OCI-LY7 (cell line): ENCODE data around the gene CHRNG. TPM values are rescaled to one million over a fixed set of nuclear protein-coding genes. Genes with fewer than 3 reads are reported as not detected.

ENCODE experiments used
- BruUV-seq: library from RNA; stranded (reverse); fragments of 400-500 nt; replicated peaks from 2 replicates; lab custom pipeline; 2021; lab: Mats Ljungman, UMichigan
- CTCF ChIA-PET: fragments of 300-600 bp; sonication (Branson Sonifier 250); formaldehyde crosslinking; loops from one replicate; lab custom pipeline; 2022; ENCODE audit warnings: antibody characterized with exemption; ENCODE audit not compliant: unreplicated experiment; lab: Charles Lee
- POLR2A ChIA-PET: fragments of 300-600 bp; sonication (Branson Sonifier 250); formaldehyde crosslinking; loops from one replicate; lab custom pipeline; 2022; ENCODE audit warnings: antibody characterized with exemption; lab: Charles Lee
- DNase-seq: peaks from one replicate; pipeline ENCODE4 v3.0.0-alpha.2; 2015; ENCODE audit warnings: low spot score
- H2AFZ ChIP-seq: fragments of 200-600 bp; sonication (generic), shearing (Covaris generic); 2 replicates; pipeline ENCODE4 v1.6.1; 2014; ENCODE audit warnings: mild to moderate bottlenecking, antibody characterized with exemption, low read length, moderate library complexity
- H3K27ac ChIP-seq: fragments of 200-600 bp; sonication (generic); 2 replicates; pipeline ENCODE4 v1.5.1; 2014; ENCODE audit warnings: mixed run types, low read depth, mild to moderate bottlenecking, moderate library complexity, low read length, inconsistent platforms; ENCODE audit not compliant: poor library complexity, severe bottlenecking
- H3K36me3 ChIP-seq: fragments of 200-600 bp; sonication (generic); 2 replicates; pipeline ENCODE4 v1.6.1; 2014; ENCODE audit warnings: mild to moderate bottlenecking, antibody characterized with exemption, low read length, moderate library complexity, mixed read lengths; ENCODE audit not compliant: insufficient read depth
- H3K4me1 ChIP-seq: fragments of 200-600 bp; sonication (generic); 2 replicates; pipeline ENCODE4 v1.5.1; 2014; ENCODE audit warnings: mild to moderate bottlenecking, low read length; ENCODE audit not compliant: insufficient read depth, poor library complexity, severe bottlenecking
- H3K4me2 ChIP-seq: fragments of 200-600 bp; sonication (generic); 2 replicates; pipeline ENCODE4 v1.6.1; 2014; ENCODE audit warnings: mild to moderate bottlenecking, low read length
- H3K4me3 ChIP-seq: fragments of 200-600 bp; sonication (generic); 2 replicates; pipeline ENCODE4 v1.5.1; 2014; ENCODE audit warnings: mild to moderate bottlenecking, low read depth, low read length; ENCODE audit not compliant: poor library complexity, severe bottlenecking
- H3K79me2 ChIP-seq: fragments of 200-600 bp; sonication (generic); 2 replicates; pipeline ENCODE4 v1.6.1; 2016; ENCODE audit warnings: low read depth, mild to moderate bottlenecking, low read length, moderate library complexity, mixed read lengths; ENCODE audit not compliant: insufficient read depth
- H3K9me2 ChIP-seq: fragments of 200-600 bp; sonication (generic); 2 replicates; pipeline ENCODE4 v1.6.1; 2016; ENCODE audit warnings: mild to moderate bottlenecking, low read length, mixed read lengths; ENCODE audit not compliant: insufficient read depth
- H3K9me3 ChIP-seq: fragments of 200-600 bp; sonication (generic); 2 replicates; pipeline ENCODE4 v1.6.1; 2014; ENCODE audit warnings: mild to moderate bottlenecking, mixed run types, low read length, mixed read lengths
- H4K20me1 ChIP-seq: fragments of 200-600 bp; sonication (generic); 2 replicates; pipeline ENCODE4 v1.6.1; 2014; ENCODE audit warnings: mild to moderate bottlenecking, antibody characterized with exemption, low read length, moderate library complexity, mixed read lengths; ENCODE audit not compliant: insufficient read depth
- EZH2phosphoT487 ChIP-seq: fragments of 200-600 bp; sonication (generic); IDR thresholded peaks from 2 replicates; pipeline ENCODE4 v1.6.1; 2018; ENCODE audit warnings: low read depth, borderline replicate concordance, mild to moderate bottlenecking, mixed run types, antibody characterized with exemption, low read length, moderate library complexity, mixed read lengths
- intact Hi-C: fragments of 100-400 bp; cut with micrococcal nuclease; formaldehyde crosslinking; loops from one replicate; pipeline ENCODE4 v1.10.0; 2022; ENCODE audit not compliant: unreplicated experiment
- total RNA-seq, 2 experiments: library from RNA; depleted of rRNA in 1 of 2; stranded (reverse); fragments of >200 nt in 1 of 2; shearing (Covaris generic) in 1 of 2; gene quantifications; 2 replicates each; pipeline ENCODE4 v1.2.3, GENCODE V29; 2014 to 2022
- TF ChIP-seq, protein P1 (sequence below): fragments of 200-600 bp; sonication (generic); conservative IDR thresholded peaks from 2 replicates; pipeline ENCODE4 v1.5.1; 2014; ENCODE audit warnings: mild to moderate bottlenecking, antibody characterized with exemption, low read length, moderate library complexity, mixed read lengths

CHRNG gene
- total RNA-seq, 2 experiments from 2014 or later: not detected

GRCh38 chr2:232545511-232546375 lies 6.3 kb downstream of the CHRNG start:
- intact Hi-C loops: no loop called here

DNA sequence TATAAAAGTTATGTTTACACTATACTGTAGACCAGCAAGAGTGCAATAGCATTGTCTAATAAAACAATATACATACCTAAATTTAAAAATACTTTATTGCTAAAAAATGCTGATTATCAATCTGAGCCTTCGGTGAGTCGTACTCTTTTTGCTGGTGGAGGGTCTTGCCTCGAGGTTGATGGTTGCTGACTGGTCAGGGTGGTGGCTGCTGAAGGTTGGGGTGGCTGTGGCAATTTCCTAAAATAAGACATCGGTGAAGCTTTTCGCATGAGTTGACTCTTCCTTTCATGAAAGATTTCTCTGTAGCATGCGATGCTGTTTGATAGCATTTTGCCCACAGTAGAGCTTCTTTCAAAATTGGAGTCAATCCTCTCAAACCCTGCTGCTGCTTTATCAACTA lies 8.5 kb downstream of the CHRNG start:
- POLR2A ChIA-PET: interaction anchor here (0.7 to 1.2 kb wide), 2 partner anchors 14 to 79 kb away, joined by 3 to 4 read pairs; no protein-coding TSS in a partner anchor
- Histone ChIP-seq H3K4me1 (peaks cover 19% of the 10 kb centered on the region), H3K36me3 (peaks cover 61% of the 10 kb centered on the region)

More at GRCh38 chr2:232545511-232546375, 6.3 kb downstream of the CHRNG start:
- no peak for TF ChIP-seq EZH2phosphoT487
- TF ChIP-seq, protein P1, sequence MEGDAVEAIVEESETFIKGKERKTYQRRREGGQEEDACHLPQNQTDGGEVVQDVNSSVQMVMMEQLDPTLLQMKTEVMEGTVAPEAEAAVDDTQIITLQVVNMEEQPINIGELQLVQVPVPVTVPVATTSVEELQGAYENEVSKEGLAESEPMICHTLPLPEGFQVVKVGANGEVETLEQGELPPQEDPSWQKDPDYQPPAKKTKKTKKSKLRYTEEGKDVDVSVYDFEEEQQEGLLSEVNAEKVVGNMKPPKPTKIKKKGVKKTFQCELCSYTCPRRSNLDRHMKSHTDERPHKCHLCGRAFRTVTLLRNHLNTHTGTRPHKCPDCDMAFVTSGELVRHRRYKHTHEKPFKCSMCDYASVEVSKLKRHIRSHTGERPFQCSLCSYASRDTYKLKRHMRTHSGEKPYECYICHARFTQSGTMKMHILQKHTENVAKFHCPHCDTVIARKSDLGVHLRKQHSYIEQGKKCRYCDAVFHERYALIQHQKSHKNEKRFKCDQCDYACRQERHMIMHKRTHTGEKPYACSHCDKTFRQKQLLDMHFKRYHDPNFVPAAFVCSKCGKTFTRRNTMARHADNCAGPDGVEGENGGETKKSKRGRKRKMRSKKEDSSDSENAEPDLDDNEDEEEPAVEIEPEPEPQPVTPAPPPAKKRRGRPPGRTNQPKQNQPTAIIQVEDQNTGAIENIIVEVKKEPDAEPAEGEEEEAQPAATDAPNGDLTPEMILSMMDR: no peak
- DNase-seq: no peak
- Histone ChIP-seq H3K9me2 (no peaks in the 10 kb centered on the region), H3K36me3 (peaks cover 53% of the 10 kb centered on the region), H3K9me3 (peaks cover 5% of the 10 kb centered on the region; the same call in 1 of the 2 replicates), H3K4me1 (peaks cover 11% of the 10 kb centered on the region), H3K4me2 (no peak overlapping the region), H3K79me2 (peaks cover 33% of the 10 kb centered on the region), H2AFZ (no peak overlapping the region), H3K4me3 (no peak overlapping the region), H4K20me1 (no peaks in the 10 kb centered on the region), H3K27ac (no peak overlapping the region)
- no TSS peak for BruUV-seq
- POLR2A ChIA-PET: interaction anchor here (1.1 kb wide), 1 partner anchor 14 kb away, joined by 10 read pairs; no protein-coding TSS in a partner anchor
- CTCF ChIA-PET: no interaction called here

More for the DNA sequence above, 8.5 kb downstream of the CHRNG start:
- Histone ChIP-seq H3K79me2 (peaks cover 54% of the 10 kb centered on the region), H3K4me2 (no peak overlapping the region), H3K4me3 (no peak overlapping the region), H3K27ac (no peak overlapping the region), H4K20me1 (peaks cover under 1% of the 10 kb centered on the region; the same call in 1 of the 2 replicates), H3K9me3 (peaks cover 5% of the 10 kb centered on the region; the same call in 1 of the 2 replicates), H3K9me2 (no peaks in the 10 kb centered on the region), H2AFZ (no peak overlapping the region)
- BruUV-seq: no TSS peak
- no peak for DNase-seq
- CTCF ChIA-PET: interaction anchor here (0.6 kb wide), 1 partner anchor 27 kb away, joined by 4 read pairs; no protein-coding TSS in a partner anchor
- TF ChIP-seq, protein P1: no peak
- TF ChIP-seq EZH2phosphoT487: no peak
- intact Hi-C loops: no loop called here
